HG02642 (cell line): Measurements from ENCODE around the gene SLC16A13.
A peak's percentile ranks its signal among the peaks of the same experiment; 100 is the strongest.
"Not testable (repeated sequence)": the region's sequence is repeated elsewhere in the genome, so short reads cannot be mapped to it uniquely, and the experiment has no call there.

Source experiments
- ATAC-seq: cut with Tn5 transposase; IDR thresholded peaks from one replicate; pipeline ENCODE4 v1.9.1; 2021; ENCODE audit warnings: mild to moderate bottlenecking; ENCODE audit not compliant: unreplicated experiment, poor library complexity

The SLC16A13 gene

GRCh38 chr17:7035591-7036368 is at the start of gene SLC16A13:
SLC16A13 (plus strand) TSS chr17:7036015; CDS start chr17:7036383, 368 bp downstream.
- peak; percentile 92 for ATAC-seq

DNA sequence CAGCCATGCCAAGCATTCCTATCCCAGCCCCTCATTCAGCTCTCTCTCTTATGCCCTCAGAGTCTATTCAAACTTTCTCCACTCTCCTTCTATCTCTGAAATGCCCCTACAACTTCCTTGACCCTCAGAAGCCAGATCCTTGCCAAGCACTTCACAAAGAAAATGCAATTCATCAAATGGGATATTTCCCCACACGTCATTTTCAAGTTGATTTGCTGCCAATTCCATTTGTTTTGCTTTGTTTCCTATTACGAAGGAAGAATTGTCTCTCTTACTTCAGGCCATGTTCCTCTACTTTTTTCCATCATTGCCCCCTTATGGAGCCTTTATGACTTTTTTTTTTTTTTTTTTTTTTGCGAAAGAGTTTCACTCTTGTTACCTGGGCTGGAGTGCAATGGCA is 49.1 kb upstream of the SLC16A13 start:
- no peak for ATAC-seq

DNA sequence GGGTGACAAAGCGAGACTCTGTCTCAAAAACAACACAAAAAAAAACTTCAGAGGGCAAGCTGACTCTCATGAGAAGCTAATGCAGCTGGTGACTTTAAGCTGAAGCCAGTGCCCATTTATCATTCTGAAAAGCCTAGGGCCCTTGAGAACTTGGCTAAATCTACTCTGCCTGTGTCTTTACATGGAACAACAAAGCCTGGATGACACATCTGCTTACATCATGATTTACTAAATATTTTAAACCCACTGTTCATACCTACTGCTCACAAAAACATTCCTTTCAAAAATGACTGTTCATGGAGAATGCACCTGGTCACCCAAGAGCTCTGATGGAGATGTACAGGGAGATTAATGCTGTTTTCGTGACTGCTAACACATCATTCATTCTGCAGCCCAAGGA is 46.0 kb upstream of the SLC16A13 start:
- ATAC-seq, result no peak

DNA sequence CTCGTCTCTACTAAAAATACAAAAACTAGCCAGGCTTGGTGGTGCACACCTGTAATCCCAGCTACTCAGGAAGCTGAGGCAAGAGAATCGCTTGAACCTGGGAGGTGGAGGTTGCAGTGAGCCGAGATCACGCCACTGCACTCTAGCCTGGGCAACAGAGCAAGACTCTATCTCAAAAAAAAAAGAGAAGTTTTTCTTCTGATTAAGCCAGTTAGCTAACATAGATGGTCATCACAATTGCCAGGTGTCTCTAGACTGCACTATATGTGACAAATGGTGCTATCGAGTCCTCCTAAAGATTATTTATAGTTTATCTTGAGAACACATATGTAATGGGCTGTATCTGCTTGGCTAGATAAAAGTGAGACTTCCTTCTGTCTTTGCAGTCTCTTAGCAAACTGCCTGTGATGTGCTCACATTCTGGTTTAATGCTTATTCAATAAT is 42.2 kb upstream of the SLC16A13 start:
- ATAC-seq, result not testable (repeated sequence)

DNA sequence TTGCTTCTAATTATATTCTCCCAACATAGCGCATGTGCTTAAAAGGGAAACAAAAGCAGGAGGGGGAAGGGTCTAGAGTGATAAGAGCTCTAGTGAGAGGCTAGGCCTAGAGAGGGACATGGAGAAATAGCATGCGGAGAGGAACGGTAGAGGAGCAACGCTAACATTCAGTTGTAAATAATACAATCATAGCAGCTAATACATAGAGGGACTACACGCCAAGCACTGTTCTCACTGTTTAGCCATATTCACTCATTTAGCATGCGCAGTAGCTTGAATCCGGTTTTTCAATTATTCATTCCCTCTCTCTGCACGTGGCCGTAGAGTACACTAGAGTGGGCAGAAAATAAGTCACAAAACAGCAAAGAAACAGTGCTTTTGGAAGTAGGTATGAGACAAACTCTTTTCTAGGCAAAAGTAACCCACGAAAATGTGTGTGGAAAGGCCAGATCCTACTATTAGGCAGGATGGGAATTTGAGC is 41.7 kb upstream of the SLC16A13 start:
- no peak for ATAC-seq

- ATAC-seq, result no peak
Observed at GRCh38 chr17:6994666-6995256, 41.1 kb upstream of the SLC16A13 start.

DNA sequence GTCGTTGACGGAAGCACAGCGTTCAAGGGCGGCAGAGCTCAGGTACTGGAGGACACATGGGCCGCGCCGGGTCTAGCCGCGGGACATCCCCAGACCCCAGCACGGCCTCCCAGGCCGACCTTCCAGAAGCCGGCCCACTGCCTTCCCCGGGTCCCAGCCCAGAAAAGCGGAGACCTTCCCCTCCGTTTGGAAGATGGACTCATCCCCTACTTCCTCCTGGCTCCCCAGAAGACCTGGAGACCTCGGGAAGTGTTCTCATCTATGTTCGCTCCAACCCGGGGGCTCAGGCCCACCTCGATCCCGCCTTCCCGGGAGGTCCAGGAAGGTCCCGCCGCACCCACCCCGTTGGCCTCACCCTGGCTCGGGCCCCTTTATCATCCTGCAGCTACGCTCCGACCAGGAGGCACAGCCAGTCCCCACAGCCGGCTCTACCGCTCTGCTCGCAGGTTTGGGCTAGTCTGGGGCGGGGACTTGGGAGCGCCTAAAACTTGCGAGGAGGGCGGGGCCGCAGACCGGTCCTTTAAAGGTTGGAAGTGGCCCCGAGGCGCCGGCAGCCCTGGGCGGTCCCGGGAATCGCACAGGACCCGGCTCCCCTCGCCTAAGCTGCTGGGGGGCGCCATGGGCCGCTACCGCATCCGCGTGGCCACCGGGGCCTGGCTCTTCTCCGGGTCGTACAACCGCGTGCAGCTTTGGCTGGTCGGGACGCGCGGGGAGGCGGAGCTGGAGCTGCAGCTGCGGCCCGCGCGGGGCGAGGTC is 40.1 kb upstream of the SLC16A13 start, which contains the start of gene ALOX12:
ALOX12 (plus strand) TSS at position 550 of the 756 bp plus-strand sequence; CDS start at position 619, 69 bp downstream.
- ATAC-seq, result no peak

DNA sequence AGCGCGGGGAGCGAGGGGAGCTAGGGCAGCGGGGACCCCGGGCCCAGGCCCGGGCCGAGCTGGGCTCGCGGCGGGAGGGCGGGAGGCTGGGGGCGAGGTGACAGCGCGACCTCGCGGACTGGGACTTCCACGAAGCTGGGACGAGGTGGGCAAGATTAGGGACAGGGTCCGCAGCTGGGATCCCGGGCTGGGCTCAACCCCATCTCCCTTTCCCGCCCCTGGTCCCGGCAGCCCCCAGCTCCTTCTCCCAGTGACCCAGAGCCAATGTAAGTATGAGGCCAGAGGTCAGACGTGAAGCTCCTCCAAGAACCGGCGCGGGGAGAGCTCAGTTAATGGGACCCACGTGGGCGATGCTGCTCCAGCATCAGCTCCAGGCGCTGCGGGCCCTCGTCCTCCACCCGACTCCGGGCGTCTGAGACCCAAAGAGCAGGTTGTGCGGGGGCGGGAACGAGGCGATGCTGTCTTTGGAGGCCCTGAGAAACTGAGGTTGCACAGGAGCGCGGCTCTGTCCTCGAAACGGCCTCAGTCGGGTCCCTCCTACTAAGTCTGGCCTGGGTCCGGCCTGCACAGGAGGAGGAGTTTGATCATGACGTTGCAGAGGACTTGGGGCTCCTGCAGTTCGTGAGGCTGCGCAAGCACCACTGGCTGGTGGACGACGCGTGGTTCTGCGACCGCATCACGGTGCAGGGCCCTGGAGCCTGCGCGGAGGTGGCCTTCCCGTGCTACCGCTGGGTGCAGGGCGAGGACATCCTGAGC is 39.4 kb upstream of the SLC16A13 start:
- no peak for ATAC-seq

DNA sequence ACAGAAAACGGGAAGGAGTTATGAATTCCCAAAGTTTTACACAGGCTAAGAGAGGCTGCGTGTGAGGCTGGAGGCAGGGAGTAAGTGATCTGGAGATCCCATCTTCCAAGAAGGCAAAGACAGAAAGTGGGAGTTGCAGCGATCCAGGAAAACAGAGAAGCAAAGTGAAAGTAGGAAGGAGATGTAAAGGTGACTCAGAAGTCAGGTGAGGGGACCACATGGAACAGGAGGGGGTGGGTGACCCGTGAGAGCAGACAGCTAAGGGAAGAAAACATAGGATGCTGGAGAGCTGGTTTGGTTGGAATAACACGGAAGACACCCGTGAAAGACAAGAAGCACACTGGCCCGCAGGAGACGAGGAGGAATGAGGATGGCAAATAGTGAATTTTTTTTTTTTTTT is 38.6 kb upstream of the SLC16A13 start:
- ATAC-seq, result no peak

GRCh38 chr17:6998855-6999508 is 36.8 kb upstream of the SLC16A13 start:
- no peak for ATAC-seq

DNA sequence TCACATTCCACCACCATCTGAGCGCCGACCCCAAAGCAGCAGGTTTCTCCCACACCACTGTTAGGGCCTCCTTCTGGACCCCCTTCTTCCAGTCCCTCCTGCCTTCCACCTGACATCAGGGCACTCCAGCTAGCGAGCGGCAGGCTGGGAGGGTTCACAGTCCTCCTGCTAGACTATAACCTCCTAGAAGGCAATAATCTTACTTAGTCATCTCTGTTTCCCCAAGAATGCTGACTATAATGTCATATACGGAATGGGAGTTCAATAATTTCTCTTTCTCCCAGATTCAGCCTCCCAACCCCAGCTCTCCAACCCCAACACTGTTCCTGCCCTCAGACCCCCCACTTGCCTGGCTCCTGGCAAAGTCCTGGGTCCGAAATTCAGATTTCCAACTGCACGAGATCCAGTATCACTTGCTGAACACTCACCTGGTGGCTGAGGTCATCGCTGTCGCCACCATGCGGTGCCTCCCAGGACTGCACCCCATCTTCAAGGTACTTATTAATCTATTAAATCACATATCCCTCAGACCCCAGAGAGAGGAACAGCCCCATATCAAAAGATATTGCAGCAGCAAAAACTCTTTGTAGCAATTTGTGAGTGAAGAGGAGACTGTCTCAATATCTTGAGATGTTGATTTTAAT is 34.4 kb upstream of the SLC16A13 start:
- no peak for ATAC-seq

DNA sequence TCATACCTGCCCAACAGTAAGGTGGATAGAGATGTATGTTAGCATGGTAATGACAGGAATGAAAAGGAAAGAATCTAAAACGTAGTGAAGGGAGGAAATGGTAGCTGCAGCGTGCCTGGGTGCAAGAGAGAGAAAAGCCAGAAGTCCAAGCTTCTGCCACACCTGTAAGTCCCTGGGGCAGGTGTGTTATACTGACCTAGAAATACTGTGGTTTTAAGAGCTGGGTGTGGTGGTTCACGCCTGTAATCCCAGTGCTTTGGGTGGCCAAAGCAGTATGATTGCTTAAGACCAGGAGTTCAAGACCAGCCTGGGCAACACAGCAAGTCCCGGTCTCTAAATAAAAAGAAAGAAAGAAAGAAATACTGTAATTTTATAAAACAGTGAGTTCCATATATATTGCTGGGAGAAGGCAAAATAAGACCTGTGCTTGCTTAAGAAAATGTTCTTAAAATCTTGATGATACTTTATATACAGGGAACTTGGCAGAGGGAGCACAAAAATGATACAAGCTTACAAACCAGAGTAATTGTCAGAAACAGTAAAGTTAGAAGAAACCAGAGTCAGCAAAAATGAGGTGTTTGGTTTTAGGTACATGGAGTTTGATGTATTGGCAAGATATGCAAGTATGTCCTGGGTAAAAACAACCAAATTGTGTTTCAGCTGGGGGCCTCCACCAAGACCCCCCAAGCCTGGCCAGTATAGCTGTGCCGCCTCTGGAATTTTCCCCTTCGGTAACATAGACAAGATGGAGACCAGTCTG is 33.3 kb upstream of the SLC16A13 start:
- no peak for ATAC-seq

DNA sequence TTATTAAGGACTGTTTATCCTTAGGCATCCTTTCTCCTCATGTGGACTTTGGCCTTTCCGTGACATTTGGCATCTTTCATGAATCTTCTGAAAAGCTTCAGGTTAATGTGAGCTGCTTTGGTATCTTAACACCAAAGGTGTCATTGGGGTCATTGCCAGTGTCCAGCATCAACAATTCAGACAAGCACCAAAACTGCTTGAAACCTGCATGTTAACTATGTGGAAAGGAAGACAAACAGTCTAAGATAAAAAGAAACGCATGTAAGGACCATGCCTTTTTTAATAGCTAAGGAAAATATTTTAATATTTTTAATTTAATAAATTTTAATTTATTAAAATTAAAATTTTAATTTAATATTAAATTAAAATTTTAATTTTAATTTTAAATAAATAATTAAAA is 32.1 kb upstream of the SLC16A13 start:
- no peak for ATAC-seq

GRCh38 chr17:7004398-7005253 is 31.2 kb upstream of the SLC16A13 start:
- ATAC-seq, result no peak

DNA sequence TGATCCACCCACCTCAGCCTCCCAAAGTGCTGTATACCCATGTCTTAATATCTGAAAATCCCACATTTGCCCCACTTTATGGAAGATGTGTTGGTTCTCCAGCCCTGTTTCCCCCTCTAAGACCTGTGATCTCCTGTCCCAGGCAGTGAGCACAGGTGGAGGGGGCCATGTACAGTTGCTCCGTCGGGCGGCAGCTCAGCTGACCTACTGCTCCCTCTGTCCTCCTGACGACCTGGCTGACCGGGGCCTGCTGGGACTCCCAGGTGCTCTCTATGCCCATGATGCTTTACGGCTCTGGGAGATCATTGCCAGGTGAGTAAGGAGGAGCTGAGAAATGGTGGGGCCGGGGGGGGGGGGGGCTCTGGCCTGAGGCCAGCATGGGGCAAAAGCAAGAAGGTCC is 30.1 kb upstream of the SLC16A13 start:
- no peak for ATAC-seq

DNA sequence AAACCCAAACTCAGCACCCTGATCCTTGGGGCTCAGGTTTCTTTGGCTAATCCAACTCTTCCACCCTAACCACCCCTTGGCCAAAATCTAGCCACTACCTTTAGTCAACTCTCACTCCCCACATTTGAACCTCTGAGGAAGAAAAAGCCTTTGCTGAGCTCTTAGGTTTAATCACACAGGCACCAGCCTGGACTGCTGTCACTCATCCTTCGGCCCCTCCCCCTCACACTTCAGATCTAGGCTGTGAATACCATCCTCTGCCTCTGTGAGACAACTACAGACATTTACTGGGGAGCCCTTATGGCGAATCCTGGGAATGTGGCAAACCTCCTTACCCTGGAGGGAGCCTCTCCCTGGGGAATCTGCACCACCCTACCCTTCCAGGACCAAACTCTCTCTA is 28.7 kb upstream of the SLC16A13 start:
- ATAC-seq, result no peak

GRCh38 chr17:7010523-7010922 is 25.3 kb upstream of the SLC16A13 start:
- ATAC-seq, result no peak

DNA sequence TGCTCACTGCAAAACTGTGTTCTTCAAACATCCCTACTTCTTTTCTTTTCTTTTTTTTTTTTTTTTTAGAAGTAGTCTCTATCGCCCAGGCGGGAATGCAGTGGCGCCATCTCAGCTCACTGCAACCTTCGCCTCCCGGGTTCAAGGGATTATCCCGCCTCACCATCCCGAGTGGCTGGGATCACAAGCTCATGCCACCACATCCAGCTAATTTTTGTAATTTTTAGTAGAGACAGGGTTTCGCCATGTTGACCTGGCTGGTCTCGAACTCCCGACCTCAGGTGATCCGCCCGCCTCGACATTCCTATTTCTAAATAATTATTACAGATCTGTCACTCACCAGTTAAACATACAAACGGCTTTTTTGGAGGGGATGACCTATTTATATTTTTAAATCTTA is 24.4 kb upstream of the SLC16A13 start:
- ATAC-seq, result no peak
